ENCODE data around the gene RGS12.

DNA sequence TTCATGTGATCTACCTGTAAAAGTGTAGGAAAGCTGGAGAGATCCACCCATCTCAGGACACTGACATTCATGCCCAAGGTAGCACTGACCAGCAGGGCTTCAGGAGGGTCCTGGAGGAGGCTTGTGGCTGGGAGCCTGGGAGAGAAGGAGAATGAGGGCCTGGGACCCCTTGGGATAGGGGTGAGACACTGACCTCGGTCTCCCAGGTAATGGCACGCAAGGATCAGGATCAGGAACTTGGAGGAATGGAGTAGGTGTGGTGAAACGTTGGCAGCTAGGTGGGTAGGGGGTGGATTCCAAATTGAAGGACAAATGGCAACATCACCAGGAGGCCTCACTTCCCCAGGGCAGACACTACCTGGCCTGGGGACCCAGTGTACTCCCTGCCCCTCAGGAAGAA, 12.4 kb upstream of the RGS12 start:
- TF ChIP-seq SP1 (IDR thresholded peaks at IDR 0.05) (no peak), SP1 (CRISPR knock-in tag; IDR thresholded peaks at IDR 0.05) (no peak), ZNF333 (CRISPR knock-in tag; IDR thresholded peaks at IDR 0.05; ENCODE audit: borderline replicate concordance) (no peak), TCF7 (IDR thresholded peaks at IDR 0.05; ENCODE audit: low read depth) (no peak), FOXM1 (CRISPR knock-in tag; IDR thresholded peaks at IDR 0.05) (no peak), AGO1 (IDR thresholded peaks at IDR 0.05; ENCODE audit: low read depth, low read length, poor library complexity, severe bottlenecking) (no peak)
- TF ChIP-seq, protein P1, sequence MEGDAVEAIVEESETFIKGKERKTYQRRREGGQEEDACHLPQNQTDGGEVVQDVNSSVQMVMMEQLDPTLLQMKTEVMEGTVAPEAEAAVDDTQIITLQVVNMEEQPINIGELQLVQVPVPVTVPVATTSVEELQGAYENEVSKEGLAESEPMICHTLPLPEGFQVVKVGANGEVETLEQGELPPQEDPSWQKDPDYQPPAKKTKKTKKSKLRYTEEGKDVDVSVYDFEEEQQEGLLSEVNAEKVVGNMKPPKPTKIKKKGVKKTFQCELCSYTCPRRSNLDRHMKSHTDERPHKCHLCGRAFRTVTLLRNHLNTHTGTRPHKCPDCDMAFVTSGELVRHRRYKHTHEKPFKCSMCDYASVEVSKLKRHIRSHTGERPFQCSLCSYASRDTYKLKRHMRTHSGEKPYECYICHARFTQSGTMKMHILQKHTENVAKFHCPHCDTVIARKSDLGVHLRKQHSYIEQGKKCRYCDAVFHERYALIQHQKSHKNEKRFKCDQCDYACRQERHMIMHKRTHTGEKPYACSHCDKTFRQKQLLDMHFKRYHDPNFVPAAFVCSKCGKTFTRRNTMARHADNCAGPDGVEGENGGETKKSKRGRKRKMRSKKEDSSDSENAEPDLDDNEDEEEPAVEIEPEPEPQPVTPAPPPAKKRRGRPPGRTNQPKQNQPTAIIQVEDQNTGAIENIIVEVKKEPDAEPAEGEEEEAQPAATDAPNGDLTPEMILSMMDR (CRISPR knock-in tag; IDR thresholded peaks at IDR 0.05), result no peak

Measured in HepG2 (cell line).